ENCODE measurements around the gene C11orf24.

The C11orf24 gene

GRCh38 chr11:68224606-68225005 is 47.2 kb downstream of the C11orf24 start:
- no peak for TF ChIP-seq CTCF (IDR thresholded peaks at IDR 0.05; ENCODE audit: borderline replicate concordance, control extremely low read depth, extremely low read depth, insufficient read depth, missing control alignments)
- DNase-seq (ENCODE audit: low spot score): no peak
- in situ Hi-C loops (cut with MboI; ENCODE audit: low sequenced_read_pairs, unreplicated experiment): no loop called here

- in situ Hi-C loops (cut with MboI; ENCODE audit: low sequenced_read_pairs, unreplicated experiment): no loop called here
- no peak for DNase-seq (ENCODE audit: low spot score)
Measured at GRCh38 chr11:68223275-68223674, 48.5 kb downstream of the C11orf24 start.

DNA sequence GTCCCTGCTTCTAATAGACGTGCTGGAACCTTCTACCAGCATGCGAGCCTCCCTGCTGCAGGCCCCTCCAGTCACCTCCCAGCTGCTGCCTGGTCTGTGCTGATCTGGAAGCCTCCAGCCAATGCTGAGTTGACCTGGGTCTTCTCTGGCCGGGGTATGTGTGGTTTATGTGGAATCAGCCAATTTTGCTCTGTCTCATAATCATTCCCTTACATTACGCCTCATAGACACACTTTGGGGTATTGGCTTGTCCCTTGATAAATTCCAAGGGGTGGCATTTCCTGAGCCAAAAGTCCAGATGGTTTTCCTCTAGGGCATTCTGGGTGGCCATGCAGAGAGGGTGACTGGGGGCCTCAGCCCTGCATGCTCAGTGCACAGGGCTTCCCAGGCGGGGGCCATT is 50.4 kb downstream of the C11orf24 start:
- no peak for DNase-seq (ENCODE audit: low spot score)
- in situ Hi-C loops (cut with MboI; ENCODE audit: low sequenced_read_pairs, unreplicated experiment): no loop called here
- TF ChIP-seq CTCF (IDR thresholded peaks at IDR 0.05; ENCODE audit: borderline replicate concordance, control extremely low read depth, extremely low read depth, insufficient read depth, missing control alignments): no peak

More at GRCh38 chr11:68223275-68223674, 48.5 kb downstream of the C11orf24 start:
- TF ChIP-seq CTCF (IDR thresholded peaks at IDR 0.05; ENCODE audit: borderline replicate concordance, control extremely low read depth, extremely low read depth, insufficient read depth, missing control alignments): no peak

DNA sequence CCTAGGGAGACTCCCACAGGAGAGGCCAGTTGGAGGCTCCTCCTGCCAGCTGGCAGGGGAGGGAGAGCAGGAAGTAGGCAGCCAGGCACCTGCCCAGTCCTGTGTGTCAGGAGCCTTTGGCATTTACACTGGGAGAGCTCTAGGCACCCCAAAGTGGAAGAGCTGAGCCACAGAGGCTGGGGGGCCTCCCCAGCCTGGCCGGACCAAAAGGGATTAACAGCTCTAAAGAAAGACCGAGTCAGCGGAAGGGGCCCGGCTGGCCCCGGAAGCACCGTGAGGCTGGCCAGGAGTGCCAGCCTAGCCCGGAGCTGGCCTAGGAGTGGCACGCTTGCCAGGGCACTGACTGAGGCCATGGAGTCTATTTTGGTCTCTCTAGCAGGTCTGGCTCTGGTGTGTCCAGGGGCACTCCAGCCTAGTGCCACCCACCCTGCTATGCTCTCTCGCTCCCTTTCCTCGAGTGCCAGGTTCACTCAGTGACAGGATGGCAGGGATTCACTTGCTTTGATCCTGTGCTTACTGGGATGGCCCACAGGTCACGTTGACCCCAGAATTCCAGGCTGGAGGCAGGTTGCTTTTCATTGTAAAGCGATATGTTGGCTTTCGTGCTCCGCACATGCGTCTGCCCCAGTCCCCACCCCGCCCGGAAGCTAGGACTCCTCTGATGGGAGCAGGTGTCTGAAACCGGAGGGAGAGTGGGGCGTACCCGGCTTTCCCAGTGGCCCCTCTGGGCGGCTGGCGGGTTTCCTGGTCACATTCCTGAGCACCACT is 55.4 kb downstream of the C11orf24 start:
- no peak for TF ChIP-seq CTCF (IDR thresholded peaks at IDR 0.05; ENCODE audit: borderline replicate concordance, control extremely low read depth, extremely low read depth, insufficient read depth, missing control alignments)
- DNase-seq (ENCODE audit: low spot score): no peak
- in situ Hi-C loops (cut with MboI; ENCODE audit: low sequenced_read_pairs, unreplicated experiment): no loop called here

GRCh38 chr11:68215524-68216170 is 56.1 kb downstream of the C11orf24 start:
- no peak for TF ChIP-seq CTCF (IDR thresholded peaks at IDR 0.05; ENCODE audit: borderline replicate concordance, control extremely low read depth, extremely low read depth, insufficient read depth, missing control alignments)
- no peak for DNase-seq (ENCODE audit: low spot score)
- in situ Hi-C loops (cut with MboI; ENCODE audit: low sequenced_read_pairs, unreplicated experiment): no loop called here

DNA sequence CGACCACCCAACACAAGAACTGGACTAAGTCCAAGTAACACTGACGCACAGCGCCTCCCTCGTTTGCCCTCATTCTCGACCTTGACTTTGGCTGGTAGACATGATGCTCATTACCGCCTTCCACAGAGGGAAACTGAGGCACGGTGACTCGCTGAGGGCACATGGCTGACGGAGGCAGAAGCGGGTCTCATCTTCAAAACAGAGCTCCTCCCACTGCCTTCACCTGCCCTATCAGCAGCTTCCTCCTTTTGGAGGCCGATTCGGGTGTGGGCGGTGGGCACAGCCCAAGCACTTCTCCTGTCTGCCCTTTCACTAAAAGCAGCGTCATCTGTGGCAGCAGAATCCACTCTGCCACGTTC is 56.7 kb downstream of the C11orf24 start:
- DNase-seq (ENCODE audit: low spot score): no peak
- in situ Hi-C loops (cut with MboI; ENCODE audit: low sequenced_read_pairs, unreplicated experiment): no loop called here
- no peak for TF ChIP-seq CTCF (IDR thresholded peaks at IDR 0.05; ENCODE audit: borderline replicate concordance, control extremely low read depth, extremely low read depth, insufficient read depth, missing control alignments)

Measured in GM13976 (cell line).